Brain pericyte (primary cell): ENCODE data around the gene B4GALT7.

Experiments
- DNase-seq: peaks from one replicate; pipeline ENCODE4 v3.0.0-alpha.2; 2012; ENCODE audit warnings: low read depth, low spot score

B4GALT7 gene

GRCh38 chr5:177593511-177593910 lies 6.4 kb upstream of the B4GALT7 start:
- DNase-seq, result no peak

GRCh38 chr5:177594071-177594470 lies 5.9 kb upstream of the B4GALT7 start:
- DNase-seq, result no peak

GRCh38 chr5:177595026-177595585 lies 4.8 kb upstream of the B4GALT7 start:
- DNase-seq, result no peak

GRCh38 chr5:177595991-177596774 lies 3.7 kb upstream of the B4GALT7 start:
- no peak for DNase-seq

GRCh38 chr5:177596775-177597238 lies 3.1 kb upstream of the B4GALT7 start:
- no peak for DNase-seq

GRCh38 chr5:177598477-177598876 lies 1.5 kb upstream of the B4GALT7 start:
- DNase-seq, result no peak

GRCh38 chr5:177600508-177601018 lies 631 bp downstream of the B4GALT7 start:
- no peak for DNase-seq

GRCh38 chr5:177601126-177601525 lies 1.2 kb downstream of the B4GALT7 start:
- no peak for DNase-seq

- no peak for DNase-seq
Measured at GRCh38 chr5:177601577-177602457, 1.9 kb downstream of the B4GALT7 start.

- no peak for DNase-seq
Measured at GRCh38 chr5:177602458-177602830, 2.5 kb downstream of the B4GALT7 start.

GRCh38 chr5:177603631-177604030 lies 3.7 kb downstream of the B4GALT7 start:
- no peak for DNase-seq

GRCh38 chr5:177604116-177604521 lies 4.2 kb downstream of the B4GALT7 start:
- no peak for DNase-seq

GRCh38 chr5:177604656-177605055 lies 4.7 kb downstream of the B4GALT7 start:
- DNase-seq, result no peak

- DNase-seq, result no peak
Measured at GRCh38 chr5:177605078-177605477, 5.1 kb downstream of the B4GALT7 start.

GRCh38 chr5:177605667-177606066 lies 5.7 kb downstream of the B4GALT7 start:
- no peak for DNase-seq

- DNase-seq, result no peak
Measured at GRCh38 chr5:177606071-177607051, 6.4 kb downstream of the B4GALT7 start.

- DNase-seq, result no peak
Measured at GRCh38 chr5:177607115-177607451, 7.2 kb downstream of the B4GALT7 start.

- peak; percentile 60 for DNase-seq
Measured at GRCh38 chr5:177607452-177608192, 7.7 kb downstream of the B4GALT7 start.

- DNase-seq, result no peak
Measured at GRCh38 chr5:177608243-177609075, 8.5 kb downstream of the B4GALT7 start.
